Measurements from ENCODE around the gene TLK1.

DNA sequence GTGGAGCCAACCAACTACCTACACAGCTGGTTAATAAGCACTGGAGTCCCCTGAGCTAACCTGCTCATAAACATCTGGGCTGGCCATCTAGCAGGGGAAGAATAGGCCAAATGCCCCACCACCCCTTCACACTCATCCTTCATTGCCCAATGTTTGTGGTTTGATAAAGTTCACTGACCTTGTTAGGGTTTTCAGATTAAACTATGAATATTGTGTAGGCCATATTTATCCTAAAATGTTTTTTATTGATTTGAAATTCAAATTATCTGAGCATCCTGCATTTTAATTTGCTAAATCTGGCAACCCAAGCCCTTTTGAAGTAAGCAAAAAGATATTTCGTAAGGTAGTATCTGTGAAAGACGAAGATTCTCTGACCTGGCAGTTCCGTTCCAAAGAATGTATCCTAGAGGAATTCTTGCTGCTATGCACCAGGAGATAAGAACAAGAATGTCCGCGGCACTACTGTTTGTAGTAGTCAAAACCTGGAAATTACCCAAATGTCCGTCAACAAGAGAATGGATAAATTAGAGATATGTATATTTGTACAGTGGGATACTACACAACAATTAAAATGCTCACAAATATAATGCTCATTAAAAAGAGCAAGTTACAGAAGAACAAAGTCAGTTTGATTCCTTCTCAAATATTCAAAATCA lies 5.8 kb upstream of the TLK1 start:
- TF ChIP-seq, protein P1, sequence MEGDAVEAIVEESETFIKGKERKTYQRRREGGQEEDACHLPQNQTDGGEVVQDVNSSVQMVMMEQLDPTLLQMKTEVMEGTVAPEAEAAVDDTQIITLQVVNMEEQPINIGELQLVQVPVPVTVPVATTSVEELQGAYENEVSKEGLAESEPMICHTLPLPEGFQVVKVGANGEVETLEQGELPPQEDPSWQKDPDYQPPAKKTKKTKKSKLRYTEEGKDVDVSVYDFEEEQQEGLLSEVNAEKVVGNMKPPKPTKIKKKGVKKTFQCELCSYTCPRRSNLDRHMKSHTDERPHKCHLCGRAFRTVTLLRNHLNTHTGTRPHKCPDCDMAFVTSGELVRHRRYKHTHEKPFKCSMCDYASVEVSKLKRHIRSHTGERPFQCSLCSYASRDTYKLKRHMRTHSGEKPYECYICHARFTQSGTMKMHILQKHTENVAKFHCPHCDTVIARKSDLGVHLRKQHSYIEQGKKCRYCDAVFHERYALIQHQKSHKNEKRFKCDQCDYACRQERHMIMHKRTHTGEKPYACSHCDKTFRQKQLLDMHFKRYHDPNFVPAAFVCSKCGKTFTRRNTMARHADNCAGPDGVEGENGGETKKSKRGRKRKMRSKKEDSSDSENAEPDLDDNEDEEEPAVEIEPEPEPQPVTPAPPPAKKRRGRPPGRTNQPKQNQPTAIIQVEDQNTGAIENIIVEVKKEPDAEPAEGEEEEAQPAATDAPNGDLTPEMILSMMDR (IDR thresholded peaks at IDR 0.05): no peak
- TF ChIP-seq ZFX (IDR thresholded peaks at IDR 0.05; ENCODE audit: borderline replicate concordance): no peak

All from 22Rv1 (cell line).